GOT3 (cell line): ENCODE data around the gene AKR1C1.
A peak's percentile ranks its signal among the peaks of the same experiment; 100 is the strongest.
"Not testable (repeated sequence)": the region's sequence is repeated elsewhere in the genome, so short reads cannot be mapped to it uniquely, and the experiment has no call there.

Source experiments
- DNase-seq: peaks from one replicate; lab custom pipeline; 2025; ENCODE audit warnings: mixed read lengths; lab: John Stamatoyannopoulos, UW

The AKR1C1 gene

GRCh38 chr10:4947635-4948596, 15.3 kb upstream of the AKR1C1 start:
- peak; percentile 10 for DNase-seq

GRCh38 chr10:4951512-4952162, 11.6 kb upstream of the AKR1C1 start:
- DNase-seq: not testable (repeated sequence)

GRCh38 chr10:4953405-4953804, 9.8 kb upstream of the AKR1C1 start:
- DNase-seq: no peak

- not testable (repeated sequence) for DNase-seq
Observed at GRCh38 chr10:4956088-4956487, 7.1 kb upstream of the AKR1C1 start.

GRCh38 chr10:4956955-4957645, 6.1 kb upstream of the AKR1C1 start:
- DNase-seq: not testable (repeated sequence)

GRCh38 chr10:4961558-4961957, 1.7 kb upstream of the AKR1C1 start:
- not testable (repeated sequence) for DNase-seq

GRCh38 chr10:4962308-4962707, 907 bp upstream of the AKR1C1 start:
- DNase-seq: not testable (repeated sequence)

GRCh38 chr10:4963815-4964154, 570 bp downstream of the AKR1C1 start:
- DNase-seq: not testable (repeated sequence)

- DNase-seq: not testable (repeated sequence)
Observed at GRCh38 chr10:4965763-4966162, 2.5 kb downstream of the AKR1C1 start.

GRCh38 chr10:4967189-4967588, 4.0 kb downstream of the AKR1C1 start:
- not testable (repeated sequence) for DNase-seq

GRCh38 chr10:4969289-4969688, 6.1 kb downstream of the AKR1C1 start:
- DNase-seq: not testable (repeated sequence)

GRCh38 chr10:4970362-4970761, 7.1 kb downstream of the AKR1C1 start:
- not testable (repeated sequence) for DNase-seq

GRCh38 chr10:4972369-4973142, 9.3 kb downstream of the AKR1C1 start:
- DNase-seq: not testable (repeated sequence)

GRCh38 chr10:4973294-4973693, 10.1 kb downstream of the AKR1C1 start:
- not testable (repeated sequence) for DNase-seq

- DNase-seq: not testable (repeated sequence)
Observed at GRCh38 chr10:4974400-4974799, 11.2 kb downstream of the AKR1C1 start.

GRCh38 chr10:4977025-4977424, 13.8 kb downstream of the AKR1C1 start:
- no peak for DNase-seq

GRCh38 chr10:4978870-4979269, 15.7 kb downstream of the AKR1C1 start:
- DNase-seq: no peak

- DNase-seq: no peak
Observed at GRCh38 chr10:4980793-4981192, 17.6 kb downstream of the AKR1C1 start.

GRCh38 chr10:4981722-4982471, 18.7 kb downstream of the AKR1C1 start:
- DNase-seq: no peak

- no peak for DNase-seq
Observed at GRCh38 chr10:4982764-4983226, 19.6 kb downstream of the AKR1C1 start.
